B cell (primary cell): ENCODE data around the gene ACOX3. TPM values are rescaled to one million over a fixed set of nuclear protein-coding genes. Genes with fewer than 3 reads are reported as not detected.

Experiments
- ATAC-seq: fragments of 200-7000 bp; cut with Tn5 transposase; one replicate; pipeline ENCODE4 v1.10.0; 2021; ENCODE audit warnings: low read depth, mild to moderate bottlenecking, moderate number of reproducible peaks, moderate library complexity
- CTCF ChIA-PET: fragments of 350-600 bp; sonication (Branson Sonifier 250); formaldehyde crosslinking; loops from one replicate; lab custom pipeline; 2021; ENCODE audit warnings: antibody characterized with exemption, inconsistent platforms; lab: Charles Lee
- POLR2A ChIA-PET: fragments of 350-600 bp; sonication (Branson Sonifier 250); formaldehyde crosslinking; loops from one replicate; lab custom pipeline; 2021; ENCODE audit warnings: antibody characterized with exemption; lab: Charles Lee
- DNase-seq: peaks from one replicate; pipeline ENCODE4 v3.0.0; 2013
- H2AFZ ChIP-seq: 2 replicates; pipeline ENCODE4 v1.6.1; 2012; ENCODE audit warnings: mild to moderate bottlenecking, low read depth, low read length; ENCODE audit not compliant: insufficient read depth, poor library complexity, severe bottlenecking
- H3K27ac ChIP-seq, 2 donors: 1 replicate in 1 of 2; 2 replicates in 1 of 2; pipeline ENCODE4 v1.5.1; 2012 to 2013; ENCODE audit warnings: low read length in 2 of 2, mild to moderate bottlenecking in 2 of 2, moderate library complexity in 1 of 2
- H3K27me3 ChIP-seq, 4 experiments: fragments of 200-600 bp in 1 of 4; sonication (generic) in 1 of 4; replicated peaks in 1 of 4; 1 replicate in 2 of 4; 2 replicates in 2 of 4; pipeline versions ENCODE4 v1.6.1 to v1.7.0; 2013 to 2016; ENCODE audit warnings: low read length in 3 of 4, mild to moderate bottlenecking in 2 of 4, mixed read lengths in 1 of 4, moderate library complexity in 1 of 4; ENCODE audit not compliant: insufficient read depth in 4 of 4, control insufficient read depth in 3 of 4; ENCODE audit errors: control extremely low read depth in 1 of 4
- H3K36me3 ChIP-seq, 2 experiments: replicated peaks in 1 of 2; 1 replicate in 1 of 2; 2 replicates in 1 of 2; pipeline versions ENCODE4 v1.6.1 to v1.7.1; 2013; ENCODE audit warnings: low read length in 1 of 2; ENCODE audit not compliant: insufficient read depth in 2 of 2, control insufficient read depth in 1 of 2; ENCODE audit errors: control extremely low read depth in 1 of 2, extremely low read depth in 1 of 2
- H3K4me1 ChIP-seq, 2 donors: fragments of 200-600 bp in 1 of 2; sonication (generic) in 1 of 2; 1 replicate in 1 of 2; 2 replicates in 1 of 2; pipeline versions ENCODE4 v1.5.1 to v1.6.1; 2013 to 2017; ENCODE audit warnings: low read length in 2 of 2; ENCODE audit not compliant: control insufficient read depth in 2 of 2, insufficient read depth in 2 of 2
- H3K4me2 ChIP-seq: replicated peaks from 2 replicates; pipeline ENCODE3; 2012; ENCODE audit warnings: mild to moderate bottlenecking, low read depth, low read length; ENCODE audit not compliant: poor library complexity, severe bottlenecking
- H3K4me3 ChIP-seq, 5 experiments: fragments of 200-600 bp in 1 of 5; sonication (generic) in 1 of 5; 1 replicate in 3 of 5; 2 replicates in 2 of 5; pipeline versions ENCODE4 v1.5.1 to v1.7.0; 2011 to 2016; ENCODE audit warnings: low read length in 4 of 5, mild to moderate bottlenecking in 4 of 5, low read depth in 2 of 5, control low read depth in 1 of 5, moderate library complexity in 1 of 5; ENCODE audit not compliant: insufficient read depth in 1 of 5; ENCODE audit errors: control extremely low read depth in 1 of 5, extremely low read depth in 1 of 5
- H3K79me2 ChIP-seq: fragments of 200-600 bp; sonication (generic); one replicate; pipeline ENCODE4 v1.6.0; 2016; ENCODE audit warnings: low read length; ENCODE audit not compliant: control insufficient read depth, insufficient read depth
- H3K9ac ChIP-seq: fragments of 200-600 bp; sonication (generic); 2 replicates; pipeline ENCODE4 v1.6.1; 2017; ENCODE audit warnings: mild to moderate bottlenecking, low read length, moderate library complexity
- H3K9me3 ChIP-seq, 3 donors: one replicate each; pipeline versions ENCODE4 v1.6.1 to v1.7.1; 2013; ENCODE audit warnings: low read length in 2 of 3; ENCODE audit not compliant: control insufficient read depth in 2 of 3, insufficient read depth in 1 of 3; ENCODE audit errors: control extremely low read depth in 1 of 3
- H4K20me1 ChIP-seq: 2 replicates; pipeline ENCODE4 v1.6.0; 2012; ENCODE audit warnings: mild to moderate bottlenecking, low read length; ENCODE audit not compliant: insufficient read depth, control insufficient read depth, poor library complexity, severe bottlenecking
- H3K27ac Mint-ChIP-seq: one replicate; pipeline ENCODE4 v1.8.0; 2021; ENCODE audit warnings: mixed read lengths
- H3K27me3 Mint-ChIP-seq: one replicate; pipeline ENCODE4 v1.8.0; 2021; ENCODE audit warnings: mixed read lengths
- H3K4me1 Mint-ChIP-seq: one replicate; pipeline ENCODE4 v1.8.0; 2021; ENCODE audit warnings: mixed read lengths
- H3K4me3 Mint-ChIP-seq: one replicate; pipeline ENCODE4 v1.8.0; 2021; ENCODE audit warnings: mixed read lengths
- H3K9me3 Mint-ChIP-seq: one replicate; pipeline ENCODE4 v1.8.0; 2022; ENCODE audit warnings: mixed read lengths; ENCODE audit not compliant: insufficient read depth
- EZH2 ChIP-seq: IDR thresholded peaks from 2 replicates; pipeline ENCODE4 v1.6.1; 2012; ENCODE audit warnings: borderline replicate concordance, low read depth, mild to moderate bottlenecking, moderate library complexity, low read length; ENCODE audit not compliant: insufficient read depth, poor library complexity, severe bottlenecking
- WGBS: methylation state at CpG from one replicate; pipeline ENCODE4 v1.1.5; 2013; ENCODE audit warnings: missing lambda C conversion rate; ENCODE audit not compliant: insufficient coverage; 5-methylcytosine and 5-hydroxymethylcytosine counted together
- intact Hi-C: fragments of 100-400 bp; cut with micrococcal nuclease; formaldehyde crosslinking; loops from one replicate; pipeline ENCODE4 v1.10.0; 2022
- polyA plus RNA-seq: library from polyadenylated mRNA; depleted of rRNA; stranded (reverse); fragments of >200 nt; gene quantifications from 2 replicates; pipeline ENCODE4 v1.2.3, GENCODE V29; 2012
- total RNA-seq, 2 donors: library from RNA; stranded (reverse); fragments of 120-200 nt in 1 of 2; gene quantifications; 1 replicate in 1 of 2; 2 replicates in 1 of 2; pipeline versions ENCODE4 v1.2.3 to v1.2.4, GENCODE V29; 2013 to 2022
- TF ChIP-seq, protein P1 (sequence below): fragments of 200-600 bp; IDR thresholded peaks from one replicate; pipeline ENCODE4 v1.8.0; 2022; ENCODE audit warnings: antibody characterized with exemption, mild to moderate bottlenecking

ACOX3 gene
- total and polyA plus RNA-seq, 2 donors (not counting 1 experiment from before 2014, with no cell fraction given) = 4.6 to 23.1 TPM

DNA sequence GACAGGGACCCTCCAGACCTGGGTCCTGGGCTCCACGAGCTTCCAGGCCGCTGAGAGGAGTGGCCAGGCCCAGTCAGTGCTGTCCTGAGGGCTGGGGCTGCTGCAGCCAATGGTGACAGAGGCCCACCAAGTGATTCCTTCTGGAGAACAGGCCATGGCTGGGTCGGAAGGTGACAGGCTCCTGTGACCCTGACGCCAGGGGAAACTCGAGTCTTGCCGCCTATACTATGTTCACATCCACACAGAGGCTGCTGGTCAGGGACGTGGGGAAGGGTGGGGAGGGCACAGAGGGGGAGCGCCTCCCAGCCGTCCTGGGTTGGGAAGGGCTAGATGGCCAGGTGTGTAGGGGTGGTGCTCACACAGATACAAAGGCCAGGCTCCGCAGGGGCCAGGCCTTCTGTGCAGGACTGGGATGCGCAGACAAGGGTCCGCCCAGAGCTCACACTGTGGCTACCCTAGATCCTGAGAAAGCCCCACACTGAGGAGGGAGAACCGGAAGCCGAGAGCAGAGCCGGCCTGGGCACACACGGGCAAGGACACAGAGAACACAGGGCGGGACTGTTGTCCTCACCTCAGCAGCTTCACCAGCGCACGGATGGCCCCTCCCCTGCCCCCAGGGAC, 89.6 kb downstream of the ACOX3 start:
- H3K4me3 Mint-ChIP-seq = no peak overlapping the region
- no peak overlapping the region for H3K4me3 ChIP-seq
- ATAC-seq (no peak), DNase-seq (no peak)
- H3K27me3 Mint-ChIP-seq = peaks cover 9% of the 10 kb centered on the region
- no peaks in the 10 kb centered on the region for H3K36me3 ChIP-seq
- H3K27ac Mint-ChIP-seq = no peak overlapping the region
- ChIA-PET CTCF (no interaction called here), POLR2A (no interaction called here)
- peaks cover 2% of the 10 kb centered on the region for H3K9me3 Mint-ChIP-seq
- H3K4me1 Mint-ChIP-seq = no peaks in the 10 kb centered on the region
- TF ChIP-seq, protein P1, sequence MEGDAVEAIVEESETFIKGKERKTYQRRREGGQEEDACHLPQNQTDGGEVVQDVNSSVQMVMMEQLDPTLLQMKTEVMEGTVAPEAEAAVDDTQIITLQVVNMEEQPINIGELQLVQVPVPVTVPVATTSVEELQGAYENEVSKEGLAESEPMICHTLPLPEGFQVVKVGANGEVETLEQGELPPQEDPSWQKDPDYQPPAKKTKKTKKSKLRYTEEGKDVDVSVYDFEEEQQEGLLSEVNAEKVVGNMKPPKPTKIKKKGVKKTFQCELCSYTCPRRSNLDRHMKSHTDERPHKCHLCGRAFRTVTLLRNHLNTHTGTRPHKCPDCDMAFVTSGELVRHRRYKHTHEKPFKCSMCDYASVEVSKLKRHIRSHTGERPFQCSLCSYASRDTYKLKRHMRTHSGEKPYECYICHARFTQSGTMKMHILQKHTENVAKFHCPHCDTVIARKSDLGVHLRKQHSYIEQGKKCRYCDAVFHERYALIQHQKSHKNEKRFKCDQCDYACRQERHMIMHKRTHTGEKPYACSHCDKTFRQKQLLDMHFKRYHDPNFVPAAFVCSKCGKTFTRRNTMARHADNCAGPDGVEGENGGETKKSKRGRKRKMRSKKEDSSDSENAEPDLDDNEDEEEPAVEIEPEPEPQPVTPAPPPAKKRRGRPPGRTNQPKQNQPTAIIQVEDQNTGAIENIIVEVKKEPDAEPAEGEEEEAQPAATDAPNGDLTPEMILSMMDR = no peak
- TF ChIP-seq EZH2 = no peak
- no peak overlapping the region for H2AFZ ChIP-seq
- H3K27me3 ChIP-seq = peaks cover 0 to under 1% (median 0%) of the 10 kb centered on the region in 4 experiments
- 88% methylated on average over 12 of the region's 19 CpGs for WGBS
- no peak overlapping the region for H3K4me2 ChIP-seq
- intact Hi-C loops = no loop called here
- H3K4me1 ChIP-seq = no peaks in the 10 kb centered on the region
- H3K9ac ChIP-seq = no peak overlapping the region
- peaks cover 0 to 9% (median 0%) of the 10 kb centered on the region in 3 donors for H3K9me3 ChIP-seq
- H4K20me1 ChIP-seq = no peaks in the 10 kb centered on the region
- no peaks in the 10 kb centered on the region for H3K79me2 ChIP-seq
- no peak overlapping the region for H3K27ac ChIP-seq

DNA sequence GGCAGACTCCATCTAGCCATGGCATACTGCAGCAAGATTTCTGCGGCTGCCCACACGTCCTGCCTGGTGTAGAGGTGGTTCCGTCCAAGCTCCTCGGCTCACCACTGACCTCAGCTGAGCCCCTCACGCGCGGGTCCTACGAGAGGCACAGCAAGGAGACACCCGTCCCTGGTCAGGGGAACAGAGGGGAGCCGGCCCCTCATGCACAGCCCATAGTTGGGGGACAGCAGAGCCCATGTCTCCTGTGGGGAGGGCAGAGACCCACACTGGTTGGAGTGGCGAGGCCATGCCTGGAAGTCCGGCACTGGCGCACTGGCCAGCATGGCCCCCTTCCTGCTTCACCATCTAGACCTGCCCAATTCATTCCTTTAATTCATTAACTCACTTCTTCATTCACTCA, 90.2 kb downstream of the ACOX3 start:
- H3K36me3 ChIP-seq = no peaks in the 10 kb centered on the region
- H3K27me3 Mint-ChIP-seq = peaks cover 6% of the 10 kb centered on the region
- H4K20me1 ChIP-seq = no peaks in the 10 kb centered on the region
- H3K9me3 Mint-ChIP-seq = peaks cover 2% of the 10 kb centered on the region
- ChIA-PET CTCF (no interaction called here), POLR2A (no interaction called here)
- WGBS = 93% methylated on average over 13 of the region's 13 CpGs
- no peaks in the 10 kb centered on the region for H3K4me1 Mint-ChIP-seq
- no peak overlapping the region for H3K9ac ChIP-seq
- H3K4me1 ChIP-seq = no peaks in the 10 kb centered on the region
- intact Hi-C loops = no loop called here
- no peak overlapping the region for H3K4me3 Mint-ChIP-seq
- H3K4me2 ChIP-seq = no peak overlapping the region
- no peaks in the 10 kb centered on the region for H3K27me3 ChIP-seq
- H3K79me2 ChIP-seq = no peaks in the 10 kb centered on the region
- H2AFZ ChIP-seq = no peak overlapping the region
- TF ChIP-seq, protein P1 = no peak
- no peak for TF ChIP-seq EZH2
- ATAC-seq (no peak), DNase-seq (no peak)
- no peak overlapping the region for H3K4me3 ChIP-seq
- H3K27ac Mint-ChIP-seq = no peak overlapping the region
- H3K9me3 ChIP-seq = peaks cover 0 to 9% (median 0%) of the 10 kb centered on the region in 3 donors
- no peak overlapping the region for H3K27ac ChIP-seq
